Measurements from ENCODE around the gene RXFP4.

RXFP4 gene

GRCh38 chr1:155961937-155962336 is 20.5 kb downstream of the RXFP4 start:
- peak; percentile 94 for DNase-seq (ENCODE audit: low spot score)

DNA sequence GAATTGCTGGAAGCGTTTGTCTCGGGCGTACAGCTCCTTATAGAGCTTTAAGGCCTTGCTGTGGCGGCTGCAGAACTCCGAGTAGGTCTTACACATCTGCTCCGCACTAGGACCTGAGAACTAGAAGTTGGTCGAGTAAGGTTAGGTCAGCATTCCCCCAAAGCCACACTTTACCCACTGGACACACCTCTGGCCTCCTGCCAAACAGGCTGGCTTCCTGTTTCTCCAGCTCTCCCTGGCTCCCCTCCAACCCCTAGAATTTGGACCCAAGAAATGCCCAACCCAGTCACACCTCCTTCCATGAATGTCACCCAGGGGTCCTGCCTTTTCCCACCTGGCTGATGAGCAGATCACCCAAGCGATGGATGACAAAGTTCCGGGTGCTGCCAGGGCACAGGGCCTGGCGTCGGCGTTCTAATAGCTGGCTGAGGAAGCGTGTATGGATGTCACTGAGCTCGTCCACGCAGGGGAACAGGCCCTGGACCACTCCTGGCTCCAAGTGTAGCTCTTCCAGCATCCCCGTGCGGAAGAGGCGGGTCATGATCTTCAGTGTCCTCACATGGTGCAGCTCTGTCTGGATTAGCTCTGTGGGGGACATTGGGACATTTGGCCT is 21.3 kb downstream of the RXFP4 start:
- DNase-seq (ENCODE audit: low spot score), result no peak

- no peak for DNase-seq (ENCODE audit: low spot score)
These were observed 22.8 kb downstream of the RXFP4 start for GRCh38 chr1:155964193-155964592.

- no peak for DNase-seq (ENCODE audit: low spot score)
These were observed 24.7 kb downstream of the RXFP4 start for GRCh38 chr1:155966135-155966534.

GRCh38 chr1:155966750-155967149 is 25.3 kb downstream of the RXFP4 start:
- DNase-seq (ENCODE audit: low spot score), result no peak

- DNase-seq (ENCODE audit: low spot score), result peak; percentile 78
These were observed 26.1 kb downstream of the RXFP4 start for GRCh38 chr1:155967341-155968050.

- no peak for DNase-seq (ENCODE audit: low spot score)
These were observed 26.6 kb downstream of the RXFP4 start for GRCh38 chr1:155968051-155968400.

DNA sequence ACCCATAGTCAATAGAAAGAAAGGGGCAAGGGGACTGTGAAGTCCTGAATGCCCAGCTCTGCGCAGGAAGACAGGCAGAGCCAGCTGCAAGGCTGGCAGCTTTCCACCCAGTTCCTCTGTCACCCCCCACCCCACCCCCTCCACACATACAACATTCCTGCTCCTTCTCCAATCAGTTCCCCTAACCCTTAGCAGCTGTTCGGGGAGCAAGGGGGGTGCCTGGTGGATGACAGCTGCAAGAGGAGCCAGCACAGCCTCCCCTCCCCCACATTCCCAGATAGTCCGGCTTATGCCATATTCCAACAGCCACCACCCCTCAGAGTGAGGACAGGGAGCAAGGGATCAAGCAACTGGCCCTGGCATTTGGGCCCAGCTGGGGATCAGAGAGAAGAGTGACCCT is 27.2 kb downstream of the RXFP4 start:
- DNase-seq (ENCODE audit: low spot score), result no peak

- no peak for DNase-seq (ENCODE audit: low spot score)
These were observed 27.9 kb downstream of the RXFP4 start for GRCh38 chr1:155969377-155969791.

DNA sequence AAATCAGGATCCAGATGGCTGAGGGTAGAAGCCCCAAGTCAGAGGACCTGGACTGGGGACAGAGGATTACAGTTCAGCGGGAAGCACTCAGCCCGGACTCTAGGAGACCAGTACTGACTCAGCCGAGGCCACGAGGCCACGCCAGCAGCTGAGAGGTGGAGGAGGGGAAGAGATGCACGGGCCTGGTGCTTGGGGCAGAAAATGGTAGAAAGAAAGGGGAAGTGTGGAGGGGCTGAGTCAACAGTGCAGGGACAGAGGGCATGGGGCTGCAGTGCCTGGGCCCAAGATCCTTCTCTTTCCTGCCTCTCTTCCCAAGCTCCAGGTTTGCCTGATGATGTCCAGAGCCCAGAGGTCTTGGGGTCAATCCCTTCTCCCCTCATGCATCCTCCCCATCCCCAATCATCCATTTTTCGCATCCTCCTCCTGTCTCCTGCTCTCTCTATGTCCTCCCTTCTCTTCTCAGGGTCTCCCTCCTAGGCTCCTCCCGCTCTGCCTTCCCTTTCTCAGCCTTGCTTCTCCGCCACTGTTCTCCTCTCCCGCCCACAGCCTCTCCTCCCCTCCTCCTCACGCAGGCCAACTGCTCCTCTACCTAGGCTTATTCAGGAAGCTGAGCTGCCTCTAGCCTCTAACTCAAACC is 29.2 kb downstream of the RXFP4 start:
- no peak for DNase-seq (ENCODE audit: low spot score)

- no peak for DNase-seq (ENCODE audit: low spot score)
These were observed 30.7 kb downstream of the RXFP4 start for GRCh38 chr1:155971910-155972809.

DNA sequence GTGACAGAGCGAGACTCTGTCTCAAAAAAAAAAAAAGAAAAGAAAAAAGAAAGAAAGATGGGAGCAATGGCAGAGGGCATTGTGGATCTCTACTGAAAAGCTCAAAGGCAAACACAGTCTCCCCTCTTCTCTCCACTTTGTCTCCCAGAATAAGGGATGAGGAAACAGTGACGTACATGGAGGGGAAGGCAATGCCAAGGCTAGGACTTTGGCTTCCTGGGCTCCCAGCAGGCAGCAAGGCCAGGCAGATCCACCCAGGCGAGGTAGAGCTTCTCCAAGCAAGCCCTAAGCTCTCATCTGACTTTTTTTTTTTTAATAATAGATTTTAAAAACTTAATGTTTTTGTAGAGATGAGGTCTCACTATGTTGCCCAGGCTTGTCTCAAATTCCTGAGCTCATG is 32.3 kb downstream of the RXFP4 start:
- no peak for DNase-seq (ENCODE audit: low spot score)

DNA sequence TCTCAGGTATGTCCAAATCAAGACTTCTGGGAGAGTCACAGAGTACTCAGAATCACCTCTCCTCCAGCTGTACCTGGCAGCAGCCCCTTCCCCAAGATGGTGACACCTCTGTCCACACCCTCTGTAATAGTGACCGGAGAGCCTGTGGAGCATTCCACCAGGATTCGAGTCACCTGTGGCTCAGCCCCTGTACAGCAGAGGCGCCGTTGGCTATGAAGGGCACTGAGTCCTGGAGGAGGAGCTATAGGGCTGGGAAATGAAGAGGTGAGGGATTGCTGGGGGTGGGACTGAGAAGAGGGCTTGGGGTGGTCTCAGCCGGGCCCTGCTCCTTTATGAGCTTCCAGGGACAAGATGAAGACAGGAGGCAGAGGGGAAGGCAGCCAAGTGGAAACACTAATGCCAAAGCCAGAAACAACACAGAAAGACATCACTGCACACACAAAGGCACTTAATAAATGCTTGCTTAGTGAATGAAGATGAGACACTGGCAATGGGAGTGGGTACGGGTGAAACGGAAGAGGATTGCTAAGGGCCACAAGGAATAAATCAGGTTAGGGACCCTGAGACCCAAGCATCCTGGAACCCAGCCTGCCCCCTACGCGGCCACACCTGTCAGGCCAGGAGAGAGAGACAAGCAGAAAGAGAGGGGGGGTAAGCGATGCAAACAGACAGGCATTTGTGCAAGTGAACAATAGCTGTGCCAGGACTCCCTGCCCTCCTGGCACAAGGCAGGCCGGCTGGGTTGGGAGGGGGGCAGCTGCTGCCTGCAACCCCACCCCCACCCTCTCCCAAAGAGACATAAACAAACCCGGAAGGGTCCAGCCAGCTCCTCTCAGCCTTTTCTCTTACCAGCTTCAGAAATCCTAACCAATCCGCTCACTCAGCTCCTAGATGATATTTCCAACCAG is 33.0 kb downstream of the RXFP4 start:
- no peak for DNase-seq (ENCODE audit: low spot score)

- DNase-seq (ENCODE audit: low spot score), result no peak
These were observed 34.1 kb downstream of the RXFP4 start for GRCh38 chr1:155975375-155976061.

DNA sequence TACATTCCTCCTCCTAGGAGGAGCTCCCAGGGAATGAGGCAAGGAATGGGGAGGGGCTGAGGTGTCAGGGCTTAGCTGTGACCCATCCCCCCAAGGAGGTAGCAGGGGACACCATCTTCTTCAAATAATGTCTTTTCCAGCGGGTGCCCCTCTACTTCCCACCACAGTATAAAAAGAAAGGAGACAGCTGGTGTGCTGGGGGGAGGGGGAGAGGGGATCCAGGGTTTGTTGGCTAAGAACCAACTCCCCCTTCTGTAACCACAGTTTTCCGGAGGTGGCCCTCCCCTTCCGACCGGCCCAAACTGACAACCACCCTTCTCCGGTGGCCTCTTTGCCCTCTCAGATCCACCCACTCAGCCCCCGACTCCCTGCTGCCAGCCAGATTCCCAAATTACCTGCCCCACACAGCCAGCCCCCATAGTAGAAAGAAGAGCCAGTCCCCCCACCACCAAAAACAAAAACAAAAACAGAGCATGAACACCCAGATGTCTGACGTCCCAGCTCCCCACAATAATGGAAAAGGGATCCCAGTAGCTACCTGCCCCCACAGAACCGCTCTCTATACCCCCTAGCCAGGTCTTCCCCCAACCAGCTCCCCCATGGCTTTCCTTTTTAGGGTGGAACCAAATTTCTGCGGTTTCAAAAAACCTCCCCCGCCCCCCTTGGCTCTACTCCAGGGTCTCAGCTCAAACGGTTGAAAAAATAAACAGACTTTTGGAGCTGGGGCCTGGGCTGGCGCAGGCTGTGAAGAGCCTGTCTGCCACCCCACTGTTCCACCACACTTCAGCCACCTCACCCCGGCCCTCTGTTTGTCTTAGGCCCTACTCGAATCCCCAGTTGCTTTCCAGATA is 34.8 kb downstream of the RXFP4 start:
- DNase-seq (ENCODE audit: low spot score), result no peak

DNA sequence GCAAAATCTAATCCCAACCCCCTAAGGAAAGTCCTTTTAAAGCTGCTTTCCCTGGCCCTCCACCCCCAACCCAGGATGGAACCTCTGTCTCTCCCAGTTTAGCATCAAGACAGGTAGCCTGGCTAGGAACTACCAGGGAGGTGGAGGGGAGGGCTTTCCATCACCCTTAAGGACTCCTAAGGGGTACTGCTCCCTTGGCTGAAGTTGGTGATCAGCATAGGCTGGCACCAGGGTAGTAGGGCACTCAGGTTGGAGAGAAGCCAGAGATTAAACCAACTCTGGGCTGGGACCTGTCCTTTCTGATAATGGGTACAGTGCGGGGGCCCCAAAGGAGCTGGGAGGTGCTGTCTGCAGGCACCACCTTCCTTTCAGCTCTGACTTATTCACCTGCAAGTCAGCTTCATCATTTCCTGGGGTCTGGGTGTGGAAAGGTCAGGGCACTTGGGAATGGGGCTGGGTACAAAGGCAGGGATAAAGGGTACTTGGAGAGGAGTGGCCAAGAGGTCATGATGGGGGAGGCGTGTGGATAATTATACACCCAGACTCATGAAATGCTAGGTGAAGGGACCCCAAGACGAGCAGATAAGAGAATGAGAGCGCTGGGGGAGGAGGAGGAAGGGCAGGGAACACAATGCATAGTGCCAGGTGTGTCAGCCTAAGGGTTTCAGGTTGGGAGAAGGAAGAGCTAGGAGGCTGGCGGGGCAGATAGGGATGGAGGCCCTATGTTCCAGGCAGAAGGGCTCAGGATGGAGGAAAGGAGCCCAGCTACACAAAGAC is 35.7 kb downstream of the RXFP4 start:
- DNase-seq (ENCODE audit: low spot score), result no peak

- no peak for DNase-seq (ENCODE audit: low spot score)
These were observed 36.4 kb downstream of the RXFP4 start for GRCh38 chr1:155977690-155978324.

GRCh38 chr1:155978325-155978972 is 37.0 kb downstream of the RXFP4 start, which contains the start of gene ARHGEF2:
Gene ARHGEF2 (minus strand): TSS chr1:155978547. CDS start chr1:155978427, 120 bp downstream.
- DNase-seq (ENCODE audit: low spot score), result no peak

Data from kidney capillary endothelial cell (primary cell).